ENCODE results near the gene DMXL1.

DMXL1 gene

DNA sequence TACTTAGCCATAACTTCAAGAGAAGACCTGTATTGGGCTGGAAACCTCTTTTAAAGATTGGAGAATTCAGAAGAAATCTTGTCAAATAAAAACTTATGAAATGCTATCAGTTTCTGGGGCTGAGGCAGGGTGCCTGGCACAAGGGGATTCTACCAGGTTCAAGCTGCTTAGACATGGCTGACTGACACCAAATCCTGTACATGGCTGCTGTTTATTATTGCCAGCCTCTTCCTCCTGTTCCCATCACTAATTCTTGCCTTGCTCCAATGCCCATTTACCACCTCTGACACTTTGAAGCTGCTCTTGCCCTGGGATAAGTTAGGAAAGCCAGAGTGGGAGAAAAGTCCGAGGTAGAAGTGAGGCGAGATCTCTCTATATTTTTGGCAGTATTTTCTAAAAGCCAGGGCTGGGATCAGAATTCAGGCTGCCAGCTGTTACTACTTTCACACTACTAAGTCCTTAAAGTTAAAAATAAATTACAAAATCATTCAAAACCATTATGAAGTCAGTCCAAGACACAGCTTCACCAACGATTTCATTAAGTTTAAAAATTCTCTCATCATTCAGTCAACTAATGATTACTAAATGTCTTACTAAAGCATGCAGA is 218.7 kb downstream of the DMXL1 start:
- no peak for DNase-seq (ENCODE audit: low spot score)

DNA sequence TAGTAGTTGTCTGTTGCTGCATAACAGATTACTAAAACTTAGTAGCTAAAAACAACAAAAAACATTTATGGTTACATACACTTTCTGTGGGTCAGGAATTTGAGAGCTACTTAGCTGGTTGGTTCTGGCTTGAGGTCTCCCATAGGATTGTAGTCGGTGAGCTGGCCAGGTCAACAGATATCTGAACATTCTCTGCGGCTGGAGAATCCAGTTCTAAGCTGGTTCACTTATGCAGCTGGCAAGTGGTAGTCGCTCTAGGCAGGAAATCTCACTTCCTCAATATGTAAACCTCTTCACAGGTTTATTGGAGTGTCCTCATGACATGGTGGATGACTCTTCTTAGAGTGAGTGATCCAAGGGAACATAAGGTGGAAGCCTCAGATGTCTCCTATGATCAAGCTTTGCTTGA is 219.3 kb downstream of the DMXL1 start:
- DNase-seq (ENCODE audit: low spot score): no peak

DNA sequence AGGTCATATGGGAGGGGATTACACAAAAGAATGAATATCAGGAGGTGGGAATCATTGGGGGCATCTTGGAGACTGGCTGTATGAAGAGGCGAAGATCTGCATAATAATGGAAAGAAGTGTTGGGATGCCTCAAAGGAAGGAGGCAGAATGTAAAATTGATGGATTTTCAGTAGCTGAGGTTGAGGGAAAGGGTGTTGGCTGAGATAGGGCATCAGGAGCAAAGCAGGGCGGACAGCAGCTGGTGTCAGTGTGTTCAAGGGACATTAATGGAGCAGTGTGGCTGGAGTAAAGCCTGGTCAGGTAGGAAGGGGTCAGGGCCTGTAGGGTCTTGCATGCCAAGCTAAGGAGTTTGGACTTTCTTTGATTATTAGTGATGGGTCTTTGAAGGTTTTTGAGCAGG is 219.7 kb downstream of the DMXL1 start:
- DNase-seq (ENCODE audit: low spot score): no peak

DNA sequence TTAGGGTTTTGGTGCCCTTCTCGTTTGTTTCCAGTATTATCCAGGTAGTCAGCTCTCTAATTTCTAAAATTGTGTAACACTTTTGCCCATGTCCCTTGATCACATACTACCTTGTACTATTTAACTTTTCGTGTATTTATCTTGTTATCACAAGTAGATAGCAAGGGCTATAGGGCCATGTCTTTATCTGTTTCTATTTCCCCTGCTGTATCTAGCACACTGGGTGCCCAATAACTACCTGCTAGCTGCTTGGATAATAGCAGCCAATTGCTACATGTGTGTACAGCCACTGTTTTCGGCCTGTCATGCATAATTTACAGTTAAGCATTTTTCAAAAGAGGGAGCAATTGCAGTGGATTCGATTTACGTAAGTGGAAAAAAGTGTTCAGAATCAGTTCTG is 220.2 kb downstream of the DMXL1 start:
- no peak for DNase-seq (ENCODE audit: low spot score)

DNA sequence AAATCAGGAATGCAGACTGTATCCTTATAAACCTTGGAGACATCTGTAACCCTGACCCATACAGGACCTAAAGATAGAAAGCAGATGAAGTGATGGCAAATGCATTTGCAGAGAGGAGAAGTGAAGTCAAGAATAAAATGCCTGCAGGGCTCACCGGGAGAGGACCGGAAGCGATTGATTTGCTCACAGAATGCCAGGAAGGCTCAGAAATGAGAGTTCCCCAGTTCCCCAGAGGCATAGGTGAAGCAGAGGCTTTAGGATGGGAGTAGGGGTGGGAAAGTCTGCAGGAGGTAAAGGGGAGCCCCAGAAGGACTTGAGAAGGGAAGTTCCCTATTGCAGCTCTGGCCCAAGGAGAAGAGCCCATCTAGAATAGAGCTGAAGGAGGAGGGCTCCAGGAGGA is 221.0 kb downstream of the DMXL1 start:
- DNase-seq (ENCODE audit: low spot score): no peak

DNA sequence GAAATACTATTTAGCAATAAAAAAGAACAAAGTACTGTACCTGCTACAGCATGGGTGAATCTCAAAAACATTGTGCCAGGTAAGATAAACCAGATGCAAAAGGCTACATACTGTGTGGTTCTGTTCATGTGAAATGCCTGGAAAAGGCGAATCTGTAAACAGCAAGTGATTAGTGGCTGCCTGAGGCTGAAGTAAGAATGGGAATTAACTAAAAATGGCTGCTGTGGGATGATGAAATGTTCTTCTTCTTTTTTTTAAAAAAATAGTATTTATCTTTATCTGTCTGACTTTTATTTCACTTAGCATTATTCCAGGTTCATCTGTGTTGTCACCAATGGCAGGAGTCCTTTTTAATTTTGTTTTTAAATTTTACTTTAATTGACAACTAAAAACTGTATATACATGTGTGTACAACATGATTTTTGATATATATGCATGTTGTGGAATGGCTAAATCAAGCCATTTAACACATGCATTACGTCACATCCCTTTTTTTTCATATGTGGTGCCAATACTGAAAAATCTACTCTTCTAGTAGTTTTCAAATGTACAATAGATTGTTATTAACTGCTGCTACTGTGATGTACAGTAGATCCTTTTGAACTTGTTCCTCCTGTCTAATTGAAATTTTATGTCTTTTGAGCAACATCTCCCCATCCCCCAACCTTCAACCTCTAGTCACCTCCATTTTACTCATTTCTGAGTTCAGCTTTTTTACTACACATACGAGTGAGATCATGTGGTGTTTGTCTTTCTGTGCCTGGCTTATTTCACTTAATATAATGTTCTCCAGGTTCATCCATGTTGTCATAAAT is 222.0 kb downstream of the DMXL1 start:
- DNase-seq (ENCODE audit: low spot score): no peak

DNA sequence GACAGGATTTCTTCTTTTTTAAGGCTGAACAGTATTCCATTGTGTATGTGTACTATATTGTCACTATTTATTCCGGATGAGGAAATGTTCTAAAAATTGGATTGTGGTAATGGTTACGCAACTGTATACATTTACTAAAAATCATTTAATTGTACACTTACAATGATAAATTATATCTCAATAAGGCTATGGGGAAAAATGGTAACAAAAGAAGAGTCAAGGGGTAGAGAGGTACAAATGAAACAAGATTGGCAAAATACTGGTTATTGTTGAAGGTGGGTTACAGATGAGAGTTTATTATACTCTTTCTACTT is 222.6 kb downstream of the DMXL1 start:
- DNase-seq (ENCODE audit: low spot score): no peak
